ENCODE results near the gene FOXP2.

GRCh38 chr7:114388021-114388420, 26.6 kb upstream of the FOXP2 start:
- TF ChIP-seq CTCF (IDR thresholded peaks at IDR 0.05) (no peak), EZH2 (IDR thresholded peaks at IDR 0.05; ENCODE audit: borderline replicate concordance, insufficient read depth, low read depth, low read length, poor library complexity, severe bottlenecking) (no peak)

Measured in B cell (primary cell).